Measurements from ENCODE around the gene LRRC46.

Gene LRRC46

GRCh38 chr17:47816947-47817346, 14.5 kb upstream of the LRRC46 start:
- ChIA-PET CTCF (no interaction called here), POLR2A (no interaction called here)
- no peak for DNase-seq (ENCODE audit: extremely low spot score)
- TF ChIP-seq CTBP1 (IDR thresholded peaks at IDR 0.05; ENCODE audit: borderline replicate concordance) (no peak), ELF4 (IDR thresholded peaks at IDR 0.05) (no peak), PKNOX1 (IDR thresholded peaks at IDR 0.05) (no peak), SUZ12 (IDR thresholded peaks at IDR 0.05) (no peak), LEF1 (IDR thresholded peaks at IDR 0.05; ENCODE audit: borderline replicate concordance) (no peak), L3MBTL2 (conservative IDR thresholded peaks at IDR 0.05) (no peak), TARDBP (IDR thresholded peaks at IDR 0.05) (no peak), SP1 (IDR thresholded peaks at IDR 0.05) (no peak), BHLHE40 (IDR thresholded peaks at IDR 0.05; ENCODE audit: borderline replicate concordance) (no peak), FOXM1 (IDR thresholded peaks at IDR 0.05; ENCODE audit: borderline replicate concordance) (no peak), FOXA1 (IDR thresholded peaks at IDR 0.05) (no peak), NFRKB (IDR thresholded peaks at IDR 0.05) (no peak)

- ChIA-PET POLR2A (interaction anchor here (1.0 kb wide), 1 partner anchor 13 kb away, joined by 3 read pairs; the partner anchor contains the start of genes LRRC46 and MRPL10), CTCF (no interaction called here)
Measured at GRCh38 chr17:47818002-47818695, 13.3 kb upstream of the LRRC46 start.

DNA sequence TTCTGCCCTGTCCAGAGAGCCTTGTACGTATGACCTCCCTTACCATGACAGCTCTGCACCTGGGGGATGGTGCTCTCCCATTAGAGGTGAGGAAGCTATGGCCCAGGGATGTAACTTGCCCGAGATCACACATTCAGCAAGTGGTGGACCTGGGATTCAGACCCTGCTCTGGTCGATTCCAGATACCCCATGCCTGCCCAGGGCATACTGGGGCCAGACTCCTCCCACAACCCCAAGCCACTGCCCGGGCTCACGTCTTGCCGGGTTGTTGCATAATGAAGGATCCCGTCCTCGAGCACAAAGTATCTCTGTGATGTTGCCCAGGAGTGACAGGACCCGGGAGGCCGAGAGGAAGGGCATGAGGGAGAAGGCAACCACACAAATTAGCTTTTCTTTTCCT, 12.0 kb upstream of the LRRC46 start:
- TF ChIP-seq LEF1 (IDR thresholded peaks at IDR 0.05; ENCODE audit: borderline replicate concordance) (no peak), ELF4 (IDR thresholded peaks at IDR 0.05) (no peak), NFRKB (IDR thresholded peaks at IDR 0.05) (no peak), FOXK2 (IDR thresholded peaks at IDR 0.05) (no peak), PKNOX1 (IDR thresholded peaks at IDR 0.05) (no peak), FOXA1 (IDR thresholded peaks at IDR 0.05) (no peak), L3MBTL2 (conservative IDR thresholded peaks at IDR 0.05) (no peak), BHLHE40 (IDR thresholded peaks at IDR 0.05; ENCODE audit: borderline replicate concordance) (no peak), ARNT (IDR thresholded peaks at IDR 0.05) (no peak), FOXM1 (IDR thresholded peaks at IDR 0.05; ENCODE audit: borderline replicate concordance) (no peak), TARDBP (IDR thresholded peaks at IDR 0.05) (no peak), SUZ12 (IDR thresholded peaks at IDR 0.05) (no peak), CTBP1 (IDR thresholded peaks at IDR 0.05; ENCODE audit: borderline replicate concordance) (no peak), ZNF384 (IDR thresholded peaks at IDR 0.05) (no peak), SP1 (IDR thresholded peaks at IDR 0.05) (no peak), HDGF (IDR thresholded peaks at IDR 0.05; ENCODE audit: borderline replicate concordance) (no peak)
- ChIA-PET POLR2A (no interaction called here), CTCF (no interaction called here)
- no peak for DNase-seq (ENCODE audit: extremely low spot score)

More at GRCh38 chr17:47818002-47818695, 13.3 kb upstream of the LRRC46 start:
- TF ChIP-seq ZNF384 (IDR thresholded peaks at IDR 0.05), result no peak
- TF ChIP-seq ELF4 (IDR thresholded peaks at IDR 0.05), result no peak
- no peak for TF ChIP-seq LEF1 (IDR thresholded peaks at IDR 0.05; ENCODE audit: borderline replicate concordance)
- no peak for TF ChIP-seq PKNOX1 (IDR thresholded peaks at IDR 0.05)
- TF ChIP-seq TARDBP (IDR thresholded peaks at IDR 0.05), result no peak
- no peak for TF ChIP-seq L3MBTL2 (conservative IDR thresholded peaks at IDR 0.05)
- no peak for TF ChIP-seq BHLHE40 (IDR thresholded peaks at IDR 0.05; ENCODE audit: borderline replicate concordance)
- no peak for TF ChIP-seq FOXK2 (IDR thresholded peaks at IDR 0.05)
- TF ChIP-seq CTBP1 (IDR thresholded peaks at IDR 0.05; ENCODE audit: borderline replicate concordance), result no peak
- no peak for TF ChIP-seq SP1 (IDR thresholded peaks at IDR 0.05)
- TF ChIP-seq FOXA1 (IDR thresholded peaks at IDR 0.05), result no peak
- no peak for TF ChIP-seq SUZ12 (IDR thresholded peaks at IDR 0.05)
- no peak for TF ChIP-seq ARNT (IDR thresholded peaks at IDR 0.05)
- no peak for TF ChIP-seq NFRKB (IDR thresholded peaks at IDR 0.05)
- no peak for TF ChIP-seq FOXM1 (IDR thresholded peaks at IDR 0.05; ENCODE audit: borderline replicate concordance)
- no peak for TF ChIP-seq HDGF (IDR thresholded peaks at IDR 0.05; ENCODE audit: borderline replicate concordance)
- no peak for DNase-seq (ENCODE audit: extremely low spot score)

GRCh38 chr17:47820033-47820789, 11.3 kb upstream of the LRRC46 start:
- TF ChIP-seq FOXK2 (IDR thresholded peaks at IDR 0.05) (no peak), ELF4 (IDR thresholded peaks at IDR 0.05) (no peak), PKNOX1 (IDR thresholded peaks at IDR 0.05) (no peak), SP1 (IDR thresholded peaks at IDR 0.05) (no peak)
- CTCF ChIA-PET, result no interaction called here
- no peak for DNase-seq (ENCODE audit: extremely low spot score)
- POLR2A ChIA-PET, result interaction anchor here (1.4 kb wide), 1 partner anchor 21 kb away, joined by 3 read pairs; the partner anchor contains the start of gene SCRN2

DNA sequence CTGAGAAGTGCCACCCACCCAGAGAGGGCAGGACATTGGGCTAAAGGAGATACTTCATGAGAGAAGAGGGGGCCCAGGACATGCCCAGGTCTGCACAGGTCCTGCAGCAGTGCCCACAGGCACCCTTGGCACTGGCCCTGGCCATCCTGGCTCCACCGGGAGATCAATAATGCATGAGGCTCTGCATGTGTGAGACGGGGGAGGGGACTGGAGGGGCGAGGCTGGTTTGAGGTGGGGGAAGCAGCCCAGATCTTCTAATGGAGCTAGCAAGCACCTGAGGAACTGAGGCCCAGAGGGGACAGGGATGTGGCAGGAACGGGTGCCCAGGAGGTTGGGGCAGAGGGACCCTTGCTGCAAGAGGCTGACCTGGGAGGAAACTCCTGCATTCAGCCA, 10.4 kb upstream of the LRRC46 start:
- TF ChIP-seq FOXK2 (IDR thresholded peaks at IDR 0.05) (no peak), CTBP1 (IDR thresholded peaks at IDR 0.05; ENCODE audit: borderline replicate concordance) (no peak), ARNT (IDR thresholded peaks at IDR 0.05) (no peak), SP1 (IDR thresholded peaks at IDR 0.05) (no peak), HDGF (IDR thresholded peaks at IDR 0.05; ENCODE audit: borderline replicate concordance) (no peak), ZNF384 (IDR thresholded peaks at IDR 0.05) (no peak), BHLHE40 (IDR thresholded peaks at IDR 0.05; ENCODE audit: borderline replicate concordance) (no peak), TARDBP (IDR thresholded peaks at IDR 0.05) (no peak), FOXA1 (IDR thresholded peaks at IDR 0.05) (no peak), ELF4 (IDR thresholded peaks at IDR 0.05) (no peak), LEF1 (IDR thresholded peaks at IDR 0.05; ENCODE audit: borderline replicate concordance) (no peak), SUZ12 (IDR thresholded peaks at IDR 0.05) (no peak), NFRKB (IDR thresholded peaks at IDR 0.05) (no peak), PKNOX1 (IDR thresholded peaks at IDR 0.05) (no peak), FOXM1 (IDR thresholded peaks at IDR 0.05; ENCODE audit: borderline replicate concordance) (no peak), L3MBTL2 (conservative IDR thresholded peaks at IDR 0.05) (no peak)
- ChIA-PET POLR2A (interaction anchor here (0.8 to 3.3 kb wide), 14 partner anchors 10 to 228 kb away, joined by 3 to 57 read pairs (median 4); partner anchors contain the start of genes LRRC46, MRPL10, NFE2L1 and SCRN2), CTCF (interaction anchor here (0.8 to 1.3 kb wide), 2 partner anchors 20 to 126 kb away, joined by 3 to 4 read pairs; partner anchors contain the start of gene SCRN2)
- DNase-seq (ENCODE audit: extremely low spot score), result no peak

Measured in HEK293T (cell line).